CD4-positive, alpha-beta T cell treated with Interleukin-6 at 100 ng/mL for 8 hours (primary cell): ENCODE results near the gene GABRA5.
"Not testable (repeated sequence)": the region's sequence is repeated elsewhere in the genome, so short reads cannot be mapped to it uniquely, and the experiment has no call there.

Source experiments
- DNase-seq: peaks from one replicate; pipeline ENCODE4 v3.0.0-alpha.2; 2020; ENCODE audit warnings: mixed read lengths, low spot score

Gene GABRA5

GRCh38 chr15:26877831-26878230 lies 11.0 kb downstream of the GABRA5 start:
- DNase-seq, result no peak

GRCh38 chr15:26879706-26880105 lies 12.8 kb downstream of the GABRA5 start:
- DNase-seq, result no peak

- DNase-seq, result no peak
These were observed 15.2 kb downstream of the GABRA5 start for GRCh38 chr15:26882112-26882511.

GRCh38 chr15:26882616-26883365 lies 15.9 kb downstream of the GABRA5 start:
- no peak for DNase-seq

- no peak for DNase-seq
These were observed 16.6 kb downstream of the GABRA5 start for GRCh38 chr15:26883466-26883865.

GRCh38 chr15:26886566-26886965 lies 19.7 kb downstream of the GABRA5 start:
- no peak for DNase-seq

- no peak for DNase-seq
These were observed 21.2 kb downstream of the GABRA5 start for GRCh38 chr15:26887926-26888666.

- no peak for DNase-seq
These were observed 21.9 kb downstream of the GABRA5 start for GRCh38 chr15:26888761-26889160.

GRCh38 chr15:26889298-26889898 lies 22.5 kb downstream of the GABRA5 start:
- peak; percentile 20 for DNase-seq

- no peak for DNase-seq
These were observed 23.6 kb downstream of the GABRA5 start for GRCh38 chr15:26890451-26890850.

GRCh38 chr15:26890988-26891387 lies 24.1 kb downstream of the GABRA5 start:
- no peak for DNase-seq

GRCh38 chr15:26891448-26892181 lies 24.8 kb downstream of the GABRA5 start:
- no peak for DNase-seq

- DNase-seq, result no peak
These were observed 25.3 kb downstream of the GABRA5 start for GRCh38 chr15:26892182-26892518.

GRCh38 chr15:26892678-26893077 lies 25.8 kb downstream of the GABRA5 start:
- no peak for DNase-seq

- no peak for DNase-seq
These were observed 26.6 kb downstream of the GABRA5 start for GRCh38 chr15:26893351-26894065.

GRCh38 chr15:26894181-26894580 lies 27.3 kb downstream of the GABRA5 start:
- no peak for DNase-seq

- DNase-seq, result not testable (repeated sequence)
These were observed 28.5 kb downstream of the GABRA5 start for GRCh38 chr15:26895346-26895745.

GRCh38 chr15:26899658-26900057 lies 32.8 kb downstream of the GABRA5 start:
- DNase-seq, result no peak

- no peak for DNase-seq
These were observed 34.2 kb downstream of the GABRA5 start for GRCh38 chr15:26901041-26901440.

- no peak for DNase-seq
These were observed 43.9 kb downstream of the GABRA5 start for GRCh38 chr15:26910715-26911114.

- no peak for DNase-seq
These were observed 54.6 kb downstream of the GABRA5 start for GRCh38 chr15:26921433-26921832.

GRCh38 chr15:26926081-26926480 lies 59.2 kb downstream of the GABRA5 start:
- DNase-seq, result no peak
